Measurements from ENCODE around the gene PARP3. TPM values are rescaled to one million over a fixed set of nuclear protein-coding genes. Genes with fewer than 3 reads are reported as not detected.

PARP3 gene
- total and polyA plus RNA-seq, 9 of the 15 experiments (the other 6 are each of a cell fraction or from before 2014, with no cell fraction given), result 0.46 to 6.6 (median 4.5) TPM

GRCh38 chr3:51982838-51983577 is 40.8 kb downstream of the PARP3 start, which contains the start of gene ACY1 (continued):
- TF ChIP-seq ZNF311 (CRISPR knock-in tag; IDR thresholded peaks at IDR 0.05) (no peak), TBL1XR1 (IDR thresholded peaks at IDR 0.05; ENCODE audit: low read length in 2 of 2) (no peak; a peak in 1 of 4 replicates), HCFC1 (IDR thresholded peaks at IDR 0.05; ENCODE audit: low read depth, low read length) (peak; percentile 31; the same call in 1 of the 2 replicates), MLX (CRISPR knock-in tag; conservative IDR thresholded peaks at IDR 0.05) (no peak), EHMT2 (IDR thresholded peaks at IDR 0.05) (no peak), NEUROD1 (IDR thresholded peaks at IDR 0.05; ENCODE audit: borderline replicate concordance, low read depth, low read length, partially characterized antibody) (no peak), STAT5A (IDR thresholded peaks at IDR 0.05; ENCODE audit: borderline replicate concordance, low read length) (no peak), RBM34 (IDR thresholded peaks at IDR 0.05; ENCODE audit: borderline replicate concordance, insufficient read depth, low read length) (no peak), NR1H2 (CRISPR knock-in tag; IDR thresholded peaks at IDR 0.05) (no peak), PHF20 (IDR thresholded peaks at IDR 0.05; ENCODE audit: partially characterized antibody) (no peak), DMBX1 (CRISPR knock-in tag; IDR thresholded peaks at IDR 0.05; ENCODE audit: borderline replicate concordance) (no peak), KHSRP (IDR thresholded peaks at IDR 0.05) (no peak), ETS2 (tag; IDR thresholded peaks at IDR 0.05; ENCODE audit: borderline replicate concordance, poor library complexity, severe bottlenecking) (no peak), ZBTB17 (CRISPR knock-in tag; IDR thresholded peaks at IDR 0.05) (no peak), GATAD2A (IDR thresholded peaks at IDR 0.05) (no peak), TFAM (CRISPR knock-in tag; conservative IDR thresholded peaks at IDR 0.05) (no peak), ATF7 (IDR thresholded peaks at IDR 0.05) (peak; percentile 65; the same call in 1 of the 2 replicates), DNMT1 (IDR thresholded peaks at IDR 0.05) (no peak), HINFP (tag; conservative IDR thresholded peaks at IDR 0.05; ENCODE audit: low read depth) (no peak), HOMEZ (CRISPR knock-in tag; IDR thresholded peaks at IDR 0.05) (no peak), ELF4 (CRISPR knock-in tag; IDR thresholded peaks at IDR 0.05) (no peak), FIP1L1 (IDR thresholded peaks at IDR 0.05; ENCODE audit: low read depth, low read length, poor library complexity, severe bottlenecking) (no peak), NELFE (IDR thresholded peaks at IDR 0.05; ENCODE audit: insufficient read depth, insufficient read length) (no peak), POLR2A (conservative IDR thresholded peaks at IDR 0.05) (no peak), CGGBP1 (CRISPR knock-in tag; IDR thresholded peaks at IDR 0.05) (no peak), ZNF436 (CRISPR knock-in tag; IDR thresholded peaks at IDR 0.05) (no peak), HDAC2 (IDR thresholded peaks at IDR 0.05) (no peak), HMG20A (CRISPR knock-in tag; conservative IDR thresholded peaks at IDR 0.05) (no peak)
